SU-DHL-6 (cell line): ENCODE results near the gene POLQ.

Source experiments
- H2AFZ ChIP-seq: fragments of 200-600 bp; sonication (generic); 2 replicates; pipeline ENCODE4 v1.6.1; 2014; ENCODE audit warnings: low read depth, mild to moderate bottlenecking, moderate library complexity, mixed read lengths, antibody characterized with exemption, low read length; ENCODE audit not compliant: severe bottlenecking
- H3F3A ChIP-seq: fragments of 200-600 bp; shearing (Covaris generic); 2 replicates; pipeline ENCODE4 v1.6.0; 2016; ENCODE audit warnings: antibody characterized with exemption, mild to moderate bottlenecking; ENCODE audit not compliant: insufficient read depth
- H3K27ac ChIP-seq: fragments of 200-600 bp; sonication (generic); 2 replicates; pipeline ENCODE4 v1.5.1; 2016; ENCODE audit warnings: low read depth, mild to moderate bottlenecking, low read length, moderate library complexity, mixed read lengths
- H3K27me3 ChIP-seq: fragments of 200-600 bp; sonication (generic), shearing (Covaris generic); 2 replicates; pipeline ENCODE4 v1.6.0; 2014; ENCODE audit warnings: mild to moderate bottlenecking, low read length
- H3K36me3 ChIP-seq: fragments of 200-600 bp; sonication (generic); 2 replicates; pipeline ENCODE4 v1.6.1; 2014; ENCODE audit warnings: mild to moderate bottlenecking, low read length, mixed read lengths
- H3K4me2 ChIP-seq: fragments of 300-600, 200-600 bp; shearing (Covaris generic), sonication (generic); 2 replicates; pipeline ENCODE4 v1.6.0; 2014; ENCODE audit warnings: low read length, low read depth, mild to moderate bottlenecking; ENCODE audit not compliant: poor library complexity, severe bottlenecking
- H3K4me3 ChIP-seq: fragments of 200-600 bp; sonication (generic); 2 replicates; pipeline ENCODE4 v1.5.1; 2014; ENCODE audit warnings: antibody characterized with exemption, low read length, mild to moderate bottlenecking, mixed read lengths; ENCODE audit not compliant: insufficient read depth, poor library complexity, severe bottlenecking
- H3K79me2 ChIP-seq: fragments of 200-600 bp; sonication (generic); 2 replicates; pipeline ENCODE4 v1.6.1; 2014; ENCODE audit warnings: mild to moderate bottlenecking, low read length, moderate library complexity; ENCODE audit not compliant: insufficient read depth
- H3K9ac ChIP-seq: fragments of 200-600 bp; sonication (generic); 2 replicates; pipeline ENCODE4 v1.7.0; 2014; ENCODE audit warnings: mild to moderate bottlenecking, low read length
- H3K9me2 ChIP-seq: fragments of 200-600 bp; sonication (generic); replicated peaks from 2 replicates; pipeline ENCODE4 v1.6.1; 2014; ENCODE audit warnings: low read length; ENCODE audit not compliant: insufficient read depth
- H3K9me3 ChIP-seq: fragments of 200-600 bp; sonication (generic); 2 replicates; pipeline ENCODE4 v1.6.1; 2014; ENCODE audit warnings: low read length, mixed read lengths; ENCODE audit not compliant: insufficient read depth
- H4K20me1 ChIP-seq: fragments of 200-600 bp; sonication (generic); 2 replicates; pipeline ENCODE4 v1.6.1; 2014; ENCODE audit warnings: low read depth, mild to moderate bottlenecking, antibody characterized with exemption, low read length, moderate library complexity, mixed read lengths
- EZH2phosphoT487 ChIP-seq: fragments of 200-600 bp; sonication (generic), shearing (Covaris generic); conservative IDR thresholded peaks from 2 replicates; pipeline ENCODE4 v1.6.1; 2018; ENCODE audit warnings: mild to moderate bottlenecking, antibody characterized with exemption, low read length, moderate library complexity, mixed read lengths
- TF ChIP-seq, protein P1 (sequence below): fragments of 200-600 bp; sonication (generic); IDR thresholded peaks from one replicate; pipeline ENCODE4 v1.5.1; 2017; ENCODE audit warnings: antibody characterized with exemption, mild to moderate bottlenecking, low read length, moderate library complexity; ENCODE audit not compliant: insufficient read depth, poor library complexity, severe bottlenecking

The POLQ gene

DNA sequence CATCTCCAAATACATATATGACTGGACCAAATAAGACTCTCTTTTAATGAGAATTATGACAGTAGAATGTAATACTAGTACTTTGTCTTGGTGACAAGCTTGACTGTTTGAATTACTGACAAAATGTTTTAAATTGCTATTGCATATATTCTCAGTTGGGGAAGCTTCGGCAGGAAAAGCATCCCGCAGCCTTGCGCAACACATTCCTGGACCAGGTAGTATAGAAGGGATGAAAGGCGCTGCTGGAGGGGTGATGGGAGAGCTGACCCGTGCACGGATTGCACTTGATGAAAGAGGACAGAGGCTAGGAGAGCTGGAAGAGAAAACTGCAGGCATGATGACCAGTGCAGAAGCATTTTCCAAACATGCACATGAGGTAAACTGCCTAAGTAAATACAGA lies 127.6 kb downstream of the POLQ start:
- Histone ChIP-seq H3K36me3 (peaks cover 4% of the 10 kb centered on the region; the same call in 1 of the 2 replicates), H3K4me3 (no peak overlapping the region), H3K9me3 (no peaks in the 10 kb centered on the region), H2AFZ (no peak overlapping the region), H3K9ac (no peak overlapping the region), H3K27ac (no peak overlapping the region), H4K20me1 (no peaks in the 10 kb centered on the region), H3F3A (no peaks in the 10 kb centered on the region), H3K79me2 (no peaks in the 10 kb centered on the region), H3K27me3 (no peaks in the 10 kb centered on the region), H3K9me2 (no peaks in the 10 kb centered on the region), H3K4me2 (no peak overlapping the region)
- TF ChIP-seq, protein P1, sequence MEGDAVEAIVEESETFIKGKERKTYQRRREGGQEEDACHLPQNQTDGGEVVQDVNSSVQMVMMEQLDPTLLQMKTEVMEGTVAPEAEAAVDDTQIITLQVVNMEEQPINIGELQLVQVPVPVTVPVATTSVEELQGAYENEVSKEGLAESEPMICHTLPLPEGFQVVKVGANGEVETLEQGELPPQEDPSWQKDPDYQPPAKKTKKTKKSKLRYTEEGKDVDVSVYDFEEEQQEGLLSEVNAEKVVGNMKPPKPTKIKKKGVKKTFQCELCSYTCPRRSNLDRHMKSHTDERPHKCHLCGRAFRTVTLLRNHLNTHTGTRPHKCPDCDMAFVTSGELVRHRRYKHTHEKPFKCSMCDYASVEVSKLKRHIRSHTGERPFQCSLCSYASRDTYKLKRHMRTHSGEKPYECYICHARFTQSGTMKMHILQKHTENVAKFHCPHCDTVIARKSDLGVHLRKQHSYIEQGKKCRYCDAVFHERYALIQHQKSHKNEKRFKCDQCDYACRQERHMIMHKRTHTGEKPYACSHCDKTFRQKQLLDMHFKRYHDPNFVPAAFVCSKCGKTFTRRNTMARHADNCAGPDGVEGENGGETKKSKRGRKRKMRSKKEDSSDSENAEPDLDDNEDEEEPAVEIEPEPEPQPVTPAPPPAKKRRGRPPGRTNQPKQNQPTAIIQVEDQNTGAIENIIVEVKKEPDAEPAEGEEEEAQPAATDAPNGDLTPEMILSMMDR, result no peak
- TF ChIP-seq EZH2phosphoT487, result no peak

- Histone ChIP-seq H3K9me2 (no peaks in the 10 kb centered on the region), H2AFZ (no peak overlapping the region), H3K9ac (no peak overlapping the region), H3K9me3 (no peaks in the 10 kb centered on the region), H3K4me2 (no peak overlapping the region), H3K79me2 (no peaks in the 10 kb centered on the region), H3K27me3 (no peaks in the 10 kb centered on the region), H4K20me1 (no peaks in the 10 kb centered on the region), H3F3A (no peaks in the 10 kb centered on the region), H3K36me3 (no peaks in the 10 kb centered on the region), H3K4me3 (no peak overlapping the region), H3K27ac (no peak overlapping the region)
- no peak for TF ChIP-seq EZH2phosphoT487
- TF ChIP-seq, protein P1, result no peak
These were observed 130.9 kb downstream of the POLQ start for GRCh38 chr3:121414924-121415323.

GRCh38 chr3:121411523-121411922 lies 134.3 kb downstream of the POLQ start:
- Histone ChIP-seq H3K27ac (no peak overlapping the region), H4K20me1 (no peaks in the 10 kb centered on the region), H3K79me2 (no peaks in the 10 kb centered on the region), H3K9me3 (no peaks in the 10 kb centered on the region), H3K36me3 (no peaks in the 10 kb centered on the region), H3F3A (no peaks in the 10 kb centered on the region), H3K9ac (no peak overlapping the region), H3K4me2 (no peak overlapping the region), H3K9me2 (no peaks in the 10 kb centered on the region), H3K27me3 (no peaks in the 10 kb centered on the region), H2AFZ (no peak overlapping the region), H3K4me3 (no peak overlapping the region)
- no peak for TF ChIP-seq EZH2phosphoT487
- TF ChIP-seq, protein P1, result no peak

- H3K27me3 ChIP-seq, result no peaks in the 10 kb centered on the region
- H3K9me3 ChIP-seq, result no peaks in the 10 kb centered on the region
- no peak overlapping the region for H3K4me2 ChIP-seq
- H3K4me3 ChIP-seq, result no peak overlapping the region
- no peaks in the 10 kb centered on the region for H3K9me2 ChIP-seq
- no peak overlapping the region for H2AFZ ChIP-seq
- H3K36me3 ChIP-seq, result no peaks in the 10 kb centered on the region
- TF ChIP-seq, protein P1, result no peak
- no peak for TF ChIP-seq EZH2phosphoT487
- no peaks in the 10 kb centered on the region for H3K79me2 ChIP-seq
- no peak overlapping the region for H3K9ac ChIP-seq
- H3F3A ChIP-seq, result no peaks in the 10 kb centered on the region
- H3K27ac ChIP-seq, result no peak overlapping the region
- H4K20me1 ChIP-seq, result no peaks in the 10 kb centered on the region
These were observed 140.2 kb downstream of the POLQ start for GRCh38 chr3:121405631-121406030.
